Suprapubic skin (tissue), 4 donors: Measurements from ENCODE around the gene OR52I2. TPM values are rescaled to one million over a fixed set of nuclear protein-coding genes. Genes with fewer than 3 reads are reported as not detected.

Source experiments
- DNase-seq, 2 donors: peaks; one replicate each; pipeline ENCODE4 v3.0.0-alpha.2; 2019; ENCODE audit warnings: low spot score in 2 of 2
- H3K27ac ChIP-seq: fragments of 200-600 bp; sonication (generic); one replicate; pipeline ENCODE4 v1.5.1; 2019
- H3K27me3 ChIP-seq: fragments of 200-600 bp; sonication (generic); one replicate; pipeline ENCODE4 v1.5.1; 2019
- H3K36me3 ChIP-seq: fragments of 200-600 bp; sonication (generic); one replicate; pipeline ENCODE4 v1.5.1; 2019
- H3K4me1 ChIP-seq: fragments of 200-600 bp; sonication (generic); one replicate; pipeline ENCODE4 v1.5.1; 2019
- H3K4me3 ChIP-seq: fragments of 200-600 bp; sonication (generic); one replicate; pipeline ENCODE4 v1.5.1; 2019; ENCODE audit warnings: mild to moderate bottlenecking
- H3K9me3 ChIP-seq: fragments of 200-600 bp; sonication (generic); one replicate; pipeline ENCODE4 v1.5.1; 2019
- EP300 ChIP-seq: sonication (generic); formaldehyde crosslinking; IDR thresholded peaks from one replicate; pipeline ENCODE4 v1.6.1; 2017; ENCODE audit warnings: antibody characterized with exemption
- POLR2A ChIP-seq, 2 donors: fragments of 450-650 bp; IDR thresholded peaks; one replicate each; pipeline ENCODE4 v1.6.1; 2017; ENCODE audit warnings: antibody characterized with exemption in 2 of 2, mild to moderate bottlenecking in 2 of 2, moderate library complexity in 2 of 2
- POLR2AphosphoS5 ChIP-seq, 3 donors: sonication (generic); formaldehyde crosslinking; IDR thresholded peaks; one replicate each; pipeline ENCODE4 v1.6.1; 2017; ENCODE audit warnings: antibody characterized with exemption in 3 of 3
- WGBS: methylation state at CpG from one replicate; pipeline ENCODE4 v1.1.5; 2018; 5-methylcytosine and 5-hydroxymethylcytosine counted together
- total RNA-seq, 4 donors: library from RNA; depleted of rRNA; stranded (reverse); fragments of >200 nt; gene quantifications; one replicate each; pipeline ENCODE4 v1.1.0, GENCODE V29; 2016
- TF ChIP-seq, protein P1 (sequence below), 2 donors: fragments of 200-600 bp in 1 of 2; fragments of 450-650 bp in 1 of 2; sonication (generic) in 1 of 2; IDR thresholded peaks; one replicate each; pipeline ENCODE4 v1.5.1; 2016 to 2019; ENCODE audit warnings: antibody characterized with exemption in 2 of 2, mild to moderate bottlenecking in 1 of 2, moderate library complexity in 1 of 2

The OR52I2 gene
- total RNA-seq, 4 donors from 2014 or later, result not detected

GRCh38 chr11:4565371-4565770 is 16.2 kb upstream of the OR52I2 start:
- Histone ChIP-seq H3K36me3 (no peaks in the 10 kb centered on the region), H3K27me3 (no peaks in the 10 kb centered on the region), H3K4me3 (no peak overlapping the region), H3K27ac (no peak overlapping the region), H3K9me3 (no peaks in the 10 kb centered on the region), H3K4me1 (peaks cover under 1% of the 10 kb centered on the region)
- TF ChIP-seq, protein P1, sequence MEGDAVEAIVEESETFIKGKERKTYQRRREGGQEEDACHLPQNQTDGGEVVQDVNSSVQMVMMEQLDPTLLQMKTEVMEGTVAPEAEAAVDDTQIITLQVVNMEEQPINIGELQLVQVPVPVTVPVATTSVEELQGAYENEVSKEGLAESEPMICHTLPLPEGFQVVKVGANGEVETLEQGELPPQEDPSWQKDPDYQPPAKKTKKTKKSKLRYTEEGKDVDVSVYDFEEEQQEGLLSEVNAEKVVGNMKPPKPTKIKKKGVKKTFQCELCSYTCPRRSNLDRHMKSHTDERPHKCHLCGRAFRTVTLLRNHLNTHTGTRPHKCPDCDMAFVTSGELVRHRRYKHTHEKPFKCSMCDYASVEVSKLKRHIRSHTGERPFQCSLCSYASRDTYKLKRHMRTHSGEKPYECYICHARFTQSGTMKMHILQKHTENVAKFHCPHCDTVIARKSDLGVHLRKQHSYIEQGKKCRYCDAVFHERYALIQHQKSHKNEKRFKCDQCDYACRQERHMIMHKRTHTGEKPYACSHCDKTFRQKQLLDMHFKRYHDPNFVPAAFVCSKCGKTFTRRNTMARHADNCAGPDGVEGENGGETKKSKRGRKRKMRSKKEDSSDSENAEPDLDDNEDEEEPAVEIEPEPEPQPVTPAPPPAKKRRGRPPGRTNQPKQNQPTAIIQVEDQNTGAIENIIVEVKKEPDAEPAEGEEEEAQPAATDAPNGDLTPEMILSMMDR (IDR thresholded peaks at IDR 0.05), result no peak
- no peak for TF ChIP-seq POLR2AphosphoS5 (IDR thresholded peaks at IDR 0.05)
- DNase-seq, result no peak
- 79% methylated on average over 3 of the region's 3 CpGs for WGBS

DNA sequence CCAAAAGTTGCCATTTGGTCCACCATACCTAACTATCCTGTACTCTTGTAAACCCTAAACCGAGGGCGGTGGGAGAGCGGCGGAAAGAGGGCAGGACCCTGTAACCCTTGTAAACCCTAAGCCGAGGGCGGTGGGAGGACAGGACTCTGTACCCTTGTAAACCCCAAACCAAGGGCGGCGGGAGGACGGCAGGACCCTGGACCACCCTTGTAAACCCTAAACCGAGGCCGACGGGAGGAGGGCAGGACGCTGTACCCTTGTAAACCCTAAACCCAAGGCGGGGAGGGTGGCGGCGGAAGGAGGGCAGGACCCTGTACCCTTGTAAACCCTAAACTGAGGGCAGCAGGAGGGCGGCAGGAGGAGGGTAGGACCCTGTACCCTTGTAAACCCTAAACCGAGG is 12.5 kb upstream of the OR52I2 start:
- 93% methylated on average over 18 of the region's 18 CpGs for WGBS
- no peaks in the 10 kb centered on the region for H3K27me3 ChIP-seq
- no peaks in the 10 kb centered on the region for H3K4me1 ChIP-seq
- no peak overlapping the region for H3K27ac ChIP-seq
- TF ChIP-seq, protein P1 (IDR thresholded peaks at IDR 0.05), result no peak
- TF ChIP-seq POLR2A (IDR thresholded peaks at IDR 0.05), result no peak
- no peak for TF ChIP-seq EP300
- TF ChIP-seq POLR2AphosphoS5 (IDR thresholded peaks at IDR 0.05), result no peak
- peak in 1 of 2 donors; percentile 48 for DNase-seq
- H3K9me3 ChIP-seq, result no peaks in the 10 kb centered on the region
- H3K36me3 ChIP-seq, result no peaks in the 10 kb centered on the region
- no peak overlapping the region for H3K4me3 ChIP-seq

GRCh38 chr11:4576880-4577279 is 4.7 kb upstream of the OR52I2 start:
- TF ChIP-seq, protein P1 (IDR thresholded peaks at IDR 0.05), result no peak
- TF ChIP-seq POLR2A (IDR thresholded peaks at IDR 0.05), result no peak
- no peak for TF ChIP-seq POLR2AphosphoS5 (IDR thresholded peaks at IDR 0.05)
- TF ChIP-seq EP300, result no peak
- H3K9me3 ChIP-seq, result no peaks in the 10 kb centered on the region
- H3K27ac ChIP-seq, result no peak overlapping the region
- H3K36me3 ChIP-seq, result no peaks in the 10 kb centered on the region
- DNase-seq, result no peak
- WGBS, result 60% methylated on average over 3 of the region's 3 CpGs
- no peaks in the 10 kb centered on the region for H3K27me3 ChIP-seq
- H3K4me1 ChIP-seq, result no peaks in the 10 kb centered on the region
- H3K4me3 ChIP-seq, result no peak overlapping the region

DNA sequence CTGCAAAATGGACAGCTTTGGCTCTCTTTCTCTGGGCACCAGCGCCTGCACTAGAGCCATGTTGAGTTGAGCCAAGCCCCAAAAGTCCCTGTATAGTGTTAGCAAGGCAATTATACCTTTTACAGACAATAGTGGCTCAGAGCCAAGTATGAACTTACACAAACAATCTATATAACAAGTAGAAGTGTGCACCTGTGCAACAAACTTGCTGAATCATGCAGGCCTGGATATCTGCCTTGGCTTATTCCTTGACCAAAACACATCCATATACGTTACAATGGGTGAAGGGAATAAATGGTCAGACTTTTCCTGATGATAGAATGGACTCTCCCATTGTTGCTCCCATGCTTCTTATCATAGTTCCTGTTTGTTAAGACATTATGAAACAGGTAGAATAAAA is 3.8 kb upstream of the OR52I2 start:
- no peak for DNase-seq
- Histone ChIP-seq H3K4me3 (no peak overlapping the region), H3K9me3 (no peaks in the 10 kb centered on the region), H3K27ac (no peak overlapping the region), H3K4me1 (no peaks in the 10 kb centered on the region), H3K36me3 (no peaks in the 10 kb centered on the region), H3K27me3 (no peaks in the 10 kb centered on the region)
- TF ChIP-seq, protein P1 (IDR thresholded peaks at IDR 0.05), result no peak
- TF ChIP-seq POLR2A (IDR thresholded peaks at IDR 0.05) (no peak), EP300 (no peak), POLR2AphosphoS5 (IDR thresholded peaks at IDR 0.05) (no peak)
- 74% methylated on average over 2 of the region's 2 CpGs for WGBS

DNA sequence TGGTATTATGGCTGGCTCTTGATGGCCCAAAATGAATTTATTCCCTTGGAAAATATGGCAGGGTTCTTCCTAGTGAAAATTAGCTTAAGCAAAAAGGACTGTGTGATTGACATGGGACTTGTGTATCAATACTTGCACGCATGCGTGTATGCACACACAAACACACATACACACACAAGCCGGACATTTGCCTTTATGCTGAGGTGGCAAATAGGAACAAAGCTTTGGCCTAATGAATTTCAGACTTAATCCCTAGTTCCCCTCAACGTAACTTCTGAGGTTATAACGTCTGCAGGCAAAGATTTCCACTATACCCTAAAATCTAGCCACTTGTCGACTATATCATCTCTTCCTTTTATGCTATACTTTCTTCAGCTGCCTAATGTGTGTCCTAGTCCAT is 2.9 kb upstream of the OR52I2 start:
- no peak for DNase-seq
- H3K4me3 ChIP-seq, result no peak overlapping the region
- H3K4me1 ChIP-seq, result no peaks in the 10 kb centered on the region
- H3K27ac ChIP-seq, result no peak overlapping the region
- WGBS, result 92% methylated on average over 6 of the region's 6 CpGs
- H3K27me3 ChIP-seq, result no peaks in the 10 kb centered on the region
- no peaks in the 10 kb centered on the region for H3K9me3 ChIP-seq
- no peaks in the 10 kb centered on the region for H3K36me3 ChIP-seq
- TF ChIP-seq POLR2A (IDR thresholded peaks at IDR 0.05), result no peak
- TF ChIP-seq EP300, result no peak
- TF ChIP-seq, protein P1 (IDR thresholded peaks at IDR 0.05), result no peak
- no peak for TF ChIP-seq POLR2AphosphoS5 (IDR thresholded peaks at IDR 0.05)
